GM18511 (cell line): ENCODE measurements around the gene TCF7.

Source experiments
- ATAC-seq: cut with Tn5 transposase; IDR thresholded peaks from one replicate; pipeline ENCODE4 v1.9.1; 2021; ENCODE audit warnings: mild to moderate bottlenecking, moderate library complexity; ENCODE audit not compliant: unreplicated experiment

TCF7 gene

DNA sequence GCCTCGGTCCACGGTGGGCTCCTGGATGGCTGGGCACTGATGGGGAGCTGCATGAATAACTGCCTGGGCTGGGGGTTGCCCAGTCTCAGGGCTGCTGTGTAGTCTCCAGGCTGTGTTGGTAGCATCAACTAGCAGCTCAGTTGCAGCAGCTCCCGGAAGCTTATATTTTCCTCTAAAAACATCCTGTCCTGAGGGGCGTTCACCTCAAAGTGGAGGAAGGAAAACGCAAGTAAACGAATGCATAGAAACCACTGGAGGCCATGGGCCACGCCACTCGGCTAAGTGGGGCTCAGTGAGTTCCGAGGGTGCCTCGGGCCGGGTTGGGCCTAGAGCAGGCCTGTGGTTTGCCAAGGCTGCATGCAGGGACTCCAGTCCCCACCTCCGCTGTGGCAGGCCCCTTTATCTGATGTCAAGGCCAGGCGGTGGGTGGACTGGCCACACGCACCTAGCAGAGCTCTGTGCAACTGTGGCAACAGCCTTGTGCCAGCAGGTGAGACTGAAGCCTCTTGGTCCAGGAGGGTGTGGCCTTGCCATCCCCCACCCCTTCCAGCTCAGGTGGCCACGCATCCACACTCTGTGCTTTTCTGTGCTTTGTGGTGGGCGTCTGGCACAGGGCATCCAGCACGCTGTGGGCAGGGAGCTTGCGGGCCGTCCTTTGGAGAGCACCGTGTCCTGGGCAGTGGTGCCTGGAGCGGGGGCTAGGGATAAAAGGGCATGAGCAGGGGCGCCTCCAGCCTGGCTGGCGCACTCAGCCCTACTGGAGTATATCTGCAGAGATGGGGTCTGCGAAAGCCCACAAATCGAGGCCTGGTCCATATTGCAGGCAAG, 15.1 kb downstream of the TCF7 start:
- no peak for ATAC-seq

- ATAC-seq: no peak
Observed at GRCh38 chr5:134130239-134130945, 15.9 kb downstream of the TCF7 start.

DNA sequence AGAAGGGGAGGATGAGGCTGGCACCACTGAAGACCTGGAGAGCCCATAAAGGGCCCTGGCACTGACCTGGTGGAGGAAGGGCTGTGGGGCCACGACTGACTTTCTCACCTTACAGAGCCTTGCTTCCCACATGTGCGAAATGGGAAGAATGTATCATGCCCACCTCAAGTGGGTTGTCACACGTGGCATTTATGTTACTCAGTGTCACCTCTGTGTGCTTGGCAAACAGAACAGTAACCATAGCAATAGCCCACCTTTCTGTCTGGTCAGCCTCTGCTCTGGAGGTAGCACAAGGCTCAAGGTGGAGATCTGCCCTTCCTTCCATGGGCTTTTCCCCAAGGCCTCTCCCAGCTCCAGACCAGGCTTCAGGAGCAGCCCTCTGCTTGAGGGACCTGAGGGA, 16.7 kb downstream of the TCF7 start:
- no peak for ATAC-seq

GRCh38 chr5:134131578-134132350, 17.3 kb downstream of the TCF7 start:
- no peak for ATAC-seq

GRCh38 chr5:134132372-134133187, 18.1 kb downstream of the TCF7 start:
- no peak for ATAC-seq

DNA sequence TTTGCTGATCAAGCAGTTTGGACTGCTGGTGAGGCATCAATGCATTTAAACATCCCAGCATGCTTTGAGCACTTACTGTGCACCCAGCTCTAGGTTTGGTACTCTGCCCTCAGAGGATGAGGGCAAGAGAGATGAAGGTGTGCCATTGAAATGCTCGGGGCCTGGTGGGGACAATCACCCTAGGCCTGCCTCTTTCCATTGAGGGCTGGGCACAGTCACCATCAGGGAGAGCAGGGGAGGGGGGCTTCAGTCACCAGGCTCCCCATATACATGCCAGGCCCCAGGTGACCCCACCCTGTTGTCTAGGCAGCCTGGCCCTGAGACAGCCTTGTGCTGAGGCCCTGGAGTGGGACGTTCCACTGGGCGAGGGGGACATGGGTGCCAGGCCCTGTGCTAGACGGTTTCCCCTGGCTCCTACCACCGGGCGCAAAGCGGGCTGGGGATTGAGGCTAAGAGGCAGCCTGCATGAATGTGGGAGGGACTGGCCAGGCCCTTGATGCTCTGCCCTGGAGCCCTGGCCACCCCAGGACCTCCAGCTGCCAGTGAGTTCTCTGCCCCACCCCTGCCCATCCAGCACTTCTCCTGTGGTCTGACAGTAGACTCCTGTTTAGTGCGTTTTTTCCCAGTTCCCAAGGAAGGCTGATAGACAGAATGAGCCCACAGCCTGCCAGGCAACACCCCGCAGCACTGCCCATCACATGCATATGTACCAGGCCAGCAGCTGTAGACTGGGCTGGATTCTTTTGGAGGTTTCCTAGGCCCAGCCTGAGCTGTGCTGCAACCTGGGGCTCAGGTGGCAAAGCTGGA, 18.9 kb downstream of the TCF7 start:
- ATAC-seq: no peak

- no peak for ATAC-seq
Observed at GRCh38 chr5:134133995-134134541, 19.6 kb downstream of the TCF7 start.

- no peak for ATAC-seq
Observed at GRCh38 chr5:134135091-134135655, 20.7 kb downstream of the TCF7 start.

GRCh38 chr5:134136221-134136631, 21.7 kb downstream of the TCF7 start:
- no peak for ATAC-seq

GRCh38 chr5:134136771-134137170, 22.3 kb downstream of the TCF7 start:
- no peak for ATAC-seq

DNA sequence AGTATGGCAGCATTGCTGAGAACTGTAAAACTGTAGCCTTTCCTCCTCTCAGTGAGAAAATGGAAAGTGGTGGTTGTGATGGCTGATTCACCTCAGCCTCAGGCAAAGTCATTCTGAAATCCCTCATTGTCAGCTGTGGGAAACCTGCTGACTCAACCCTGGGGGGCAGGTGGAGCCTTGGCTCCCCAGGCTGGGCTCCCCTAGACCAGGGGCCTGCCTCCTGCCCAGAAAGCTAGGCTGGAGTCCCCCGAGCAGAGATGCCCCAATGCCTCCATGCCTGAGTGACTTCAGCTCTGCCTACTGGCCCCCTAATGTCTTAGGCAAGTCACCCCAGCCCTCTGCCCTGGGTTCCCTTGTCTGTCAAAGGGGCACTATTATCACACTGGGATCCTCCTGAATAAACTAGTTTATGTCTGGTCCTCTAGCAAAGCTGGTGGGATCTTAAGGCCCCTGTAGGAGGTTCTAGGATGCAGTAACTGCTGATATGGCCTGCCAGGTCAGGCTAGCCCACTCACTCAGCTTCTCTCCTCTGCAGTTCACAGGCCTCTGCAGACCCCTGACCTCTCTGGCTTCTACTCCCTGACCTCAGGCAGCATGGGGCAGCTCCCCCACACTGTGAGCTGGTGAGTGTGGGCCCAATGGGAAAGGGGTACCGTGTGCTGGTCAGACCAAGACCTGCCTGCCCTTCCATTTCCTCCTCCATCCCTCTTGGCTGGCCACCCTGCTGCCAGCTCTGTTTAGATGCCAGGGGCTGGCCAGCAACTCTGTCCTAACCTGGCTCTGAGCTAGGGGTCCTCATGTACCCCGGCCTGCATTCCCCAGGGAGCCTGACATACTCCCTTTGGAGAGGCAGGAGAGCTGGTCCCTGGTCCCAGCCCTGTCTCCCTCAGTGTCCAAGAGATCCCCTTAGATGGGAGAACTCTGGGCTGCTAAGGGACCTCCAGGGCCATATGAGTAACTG, 24.2 kb downstream of the TCF7 start:
- ATAC-seq: peak; percentile 82

- ATAC-seq: no peak
Observed at GRCh38 chr5:134139377-134139851, 24.9 kb downstream of the TCF7 start.

DNA sequence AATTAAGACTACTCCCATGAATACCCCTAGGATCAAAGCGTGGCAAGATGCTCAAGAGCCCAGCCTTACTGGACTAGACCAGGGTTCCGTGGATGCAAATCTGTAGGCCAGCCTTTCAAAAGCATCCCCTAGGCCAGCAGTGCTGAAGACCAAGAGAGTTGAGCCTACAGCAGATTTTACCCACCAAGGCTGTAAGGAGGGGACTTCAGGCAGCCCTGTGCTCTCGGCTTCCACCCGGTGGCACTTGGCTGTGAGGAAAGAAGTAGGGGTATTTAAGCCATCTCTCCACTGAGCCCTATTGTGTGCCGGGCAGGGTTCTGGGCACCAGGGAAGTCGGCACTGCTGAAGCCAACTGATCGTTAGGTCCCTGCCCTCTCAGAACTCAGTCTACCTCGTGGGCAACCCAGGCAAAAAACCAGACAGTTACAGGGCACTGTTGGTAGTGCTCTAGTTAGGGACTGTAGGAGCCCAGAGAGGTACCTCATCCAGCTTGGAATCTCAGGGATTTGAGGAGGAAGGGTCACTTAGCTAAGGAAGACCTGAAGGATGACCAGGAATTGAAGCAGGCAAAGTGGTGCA, 25.5 kb downstream of the TCF7 start:
- no peak for ATAC-seq

DNA sequence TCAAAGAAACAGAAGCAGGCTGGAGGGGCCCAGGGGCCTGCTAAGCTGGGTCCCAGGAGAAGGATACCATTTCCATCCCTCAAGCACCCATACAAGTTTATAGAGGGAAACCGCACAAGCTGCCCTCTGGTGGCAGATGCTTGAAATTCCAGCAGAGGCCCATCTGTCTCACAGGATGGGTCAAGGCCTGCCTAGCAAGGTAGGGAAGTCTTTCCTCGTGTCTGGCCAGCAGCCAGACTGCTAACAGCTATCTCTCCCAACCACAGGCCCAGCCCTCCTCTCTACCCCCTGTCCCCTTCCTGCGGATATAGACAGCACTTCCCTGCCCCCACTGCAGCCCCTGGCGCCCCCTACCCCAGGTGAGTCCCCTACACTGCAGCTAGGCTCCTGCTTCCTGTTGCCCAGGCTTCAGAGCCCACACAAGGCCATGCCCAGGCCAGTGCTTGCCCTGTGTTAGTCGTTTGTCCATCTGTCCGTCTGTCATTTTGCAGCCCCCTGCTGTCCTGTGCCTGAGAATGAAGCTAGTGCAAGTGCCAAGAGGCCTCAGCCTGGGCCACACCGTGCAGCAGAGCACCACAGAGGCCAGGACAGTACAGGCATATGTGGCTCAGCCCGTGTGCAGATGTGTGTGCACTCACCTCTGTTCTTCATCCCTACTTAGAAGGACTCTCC, 26.2 kb downstream of the TCF7 start:
- ATAC-seq: peak; percentile 58

DNA sequence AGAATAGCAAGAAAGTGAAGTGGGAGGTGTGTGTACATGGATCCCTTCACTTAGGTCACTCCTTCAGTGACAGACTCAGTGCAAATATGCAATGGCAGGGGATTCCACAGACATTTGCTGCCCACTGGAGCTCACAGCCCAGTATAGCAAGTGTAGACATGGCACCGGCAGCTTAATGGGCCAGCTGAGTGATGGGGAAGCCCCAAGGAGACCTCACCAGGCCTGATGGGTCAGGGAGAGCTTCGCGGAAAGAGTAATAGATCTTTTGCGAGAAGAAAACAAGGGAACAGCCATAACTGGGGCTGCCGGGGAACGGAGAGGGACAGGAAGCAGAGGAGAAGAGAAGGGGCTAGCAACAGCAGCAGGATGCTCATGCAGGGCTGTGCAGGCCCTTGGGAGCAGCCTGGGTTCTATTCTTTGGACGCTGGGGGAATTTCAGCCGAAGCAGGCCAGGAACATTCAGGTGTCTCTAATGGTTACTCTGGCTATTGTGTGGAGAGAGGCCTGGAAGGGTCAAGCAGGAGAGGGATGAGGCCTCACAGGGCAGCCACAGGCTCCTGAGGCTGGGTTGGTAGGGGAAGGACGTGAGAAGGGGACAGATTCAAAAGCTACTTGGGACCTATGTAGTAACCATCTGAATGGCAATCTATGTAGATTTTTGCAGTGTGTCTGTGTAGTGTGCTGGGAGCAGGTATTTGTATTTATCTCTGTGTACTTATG, 27.0 kb downstream of the TCF7 start:
- ATAC-seq: no peak

DNA sequence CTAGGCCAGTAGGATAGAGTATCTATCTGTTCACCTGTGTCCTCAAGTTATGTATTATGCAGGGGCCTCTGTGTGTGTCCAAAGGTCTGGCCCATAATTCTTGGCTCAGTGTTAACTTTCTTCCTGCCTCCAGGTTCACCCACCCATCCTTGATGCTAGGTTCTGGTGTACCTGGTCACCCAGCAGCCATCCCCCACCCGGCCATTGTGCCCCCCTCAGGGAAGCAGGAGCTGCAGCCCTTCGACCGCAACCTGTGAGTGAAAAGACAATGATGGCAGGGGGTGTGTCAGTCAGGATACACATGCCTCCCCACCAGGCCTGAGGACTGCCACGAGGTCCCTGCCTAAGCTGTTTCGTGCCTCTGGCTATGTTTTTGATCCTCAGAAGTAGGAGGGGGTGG, 27.6 kb downstream of the TCF7 start:
- ATAC-seq: no peak
